ENCODE measurements around the gene SRGAP3. TPM values are rescaled to one million over a fixed set of nuclear protein-coding genes. Genes with fewer than 3 reads are reported as not detected.

SRGAP3 gene
- total RNA-seq, 1 donor from 2014 or later = 21.4 TPM

DNA sequence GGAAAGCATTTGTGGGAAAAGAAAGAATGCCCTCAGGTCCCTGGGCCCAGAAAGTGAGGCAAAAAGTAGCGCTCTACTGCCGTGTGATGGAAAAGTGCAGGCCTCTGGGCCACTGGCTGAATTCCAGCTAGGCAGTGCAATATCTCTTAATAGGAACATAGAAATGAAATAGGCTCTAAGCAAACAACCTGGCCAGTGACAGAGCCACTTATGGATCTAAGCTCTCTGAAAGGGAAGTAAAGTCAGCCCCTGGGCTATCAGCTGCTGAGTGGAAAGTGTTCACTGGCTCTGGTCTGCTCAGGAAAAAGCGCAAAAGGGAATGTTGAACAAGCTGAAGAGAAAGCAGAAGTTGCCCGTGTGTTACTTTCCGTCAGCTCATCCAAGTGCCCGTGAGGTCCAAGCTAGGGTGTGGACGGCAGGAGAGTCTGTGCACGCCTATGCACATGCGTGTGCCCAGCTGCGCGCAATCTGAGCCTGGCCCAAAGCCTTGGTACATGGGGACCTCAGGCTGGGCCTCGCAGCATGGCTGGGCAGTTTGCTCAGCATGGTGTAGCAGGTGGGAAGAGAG lies 212.2 kb downstream of the SRGAP3 start:
- H3K27ac Mint-ChIP-seq = no peak overlapping the region
- H3K9me3 Mint-ChIP-seq (ENCODE audit: low read depth) = no peaks in the 10 kb centered on the region
- H3K4me3 Mint-ChIP-seq (ENCODE audit: low read depth) = no peak overlapping the region
- no peak for DNase-seq (ENCODE audit: low spot score, unreplicated experiment)
- H3K4me1 Mint-ChIP-seq (ENCODE audit: low read depth) = no peaks in the 10 kb centered on the region
- no peaks in the 10 kb centered on the region for H3K36me3 Mint-ChIP-seq (ENCODE audit: insufficient read depth)
- TF ChIP-seq, protein P1, sequence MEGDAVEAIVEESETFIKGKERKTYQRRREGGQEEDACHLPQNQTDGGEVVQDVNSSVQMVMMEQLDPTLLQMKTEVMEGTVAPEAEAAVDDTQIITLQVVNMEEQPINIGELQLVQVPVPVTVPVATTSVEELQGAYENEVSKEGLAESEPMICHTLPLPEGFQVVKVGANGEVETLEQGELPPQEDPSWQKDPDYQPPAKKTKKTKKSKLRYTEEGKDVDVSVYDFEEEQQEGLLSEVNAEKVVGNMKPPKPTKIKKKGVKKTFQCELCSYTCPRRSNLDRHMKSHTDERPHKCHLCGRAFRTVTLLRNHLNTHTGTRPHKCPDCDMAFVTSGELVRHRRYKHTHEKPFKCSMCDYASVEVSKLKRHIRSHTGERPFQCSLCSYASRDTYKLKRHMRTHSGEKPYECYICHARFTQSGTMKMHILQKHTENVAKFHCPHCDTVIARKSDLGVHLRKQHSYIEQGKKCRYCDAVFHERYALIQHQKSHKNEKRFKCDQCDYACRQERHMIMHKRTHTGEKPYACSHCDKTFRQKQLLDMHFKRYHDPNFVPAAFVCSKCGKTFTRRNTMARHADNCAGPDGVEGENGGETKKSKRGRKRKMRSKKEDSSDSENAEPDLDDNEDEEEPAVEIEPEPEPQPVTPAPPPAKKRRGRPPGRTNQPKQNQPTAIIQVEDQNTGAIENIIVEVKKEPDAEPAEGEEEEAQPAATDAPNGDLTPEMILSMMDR (IDR thresholded peaks at IDR 0.05; ENCODE audit: unreplicated experiment) = no peak
- no peaks in the 10 kb centered on the region for H3K27me3 Mint-ChIP-seq

DNA sequence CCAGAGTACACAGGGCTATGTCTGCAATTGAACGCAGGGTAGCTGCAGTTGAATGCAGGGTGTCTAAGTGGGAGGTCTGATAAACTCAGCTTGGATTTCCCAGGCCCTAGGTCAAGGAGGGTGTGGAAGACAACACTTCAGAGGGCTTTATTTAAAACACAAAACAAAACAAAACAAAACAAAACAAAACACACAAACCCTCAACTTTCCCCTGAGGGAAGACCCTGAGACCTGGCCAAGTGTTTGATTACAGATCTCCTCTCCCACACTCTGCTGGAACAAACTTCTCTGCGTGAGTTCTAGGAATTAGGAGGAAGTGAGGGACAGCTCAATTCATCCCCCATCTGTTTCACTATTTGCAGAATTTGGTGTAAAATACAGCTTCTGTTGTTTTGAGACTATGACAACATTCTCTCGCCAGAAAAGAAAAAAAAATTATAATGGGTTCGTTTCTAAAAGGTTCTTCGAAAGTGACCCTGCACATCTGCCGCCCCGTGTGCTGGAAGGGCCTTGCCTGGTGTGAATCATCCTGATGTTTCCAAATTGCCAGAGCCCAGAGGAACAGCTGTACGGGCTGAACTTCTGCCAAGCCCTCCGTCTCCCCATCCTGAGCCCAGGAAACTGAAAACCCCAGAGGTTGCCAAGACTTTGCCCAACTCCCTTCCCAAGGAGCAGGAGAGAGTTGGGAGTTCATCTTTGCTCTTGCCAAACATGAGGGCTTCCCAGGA lies 212.9 kb downstream of the SRGAP3 start:
- no peaks in the 10 kb centered on the region for H3K27me3 Mint-ChIP-seq
- H3K4me3 Mint-ChIP-seq (ENCODE audit: low read depth) = no peak overlapping the region
- no peak overlapping the region for H3K27ac Mint-ChIP-seq
- H3K4me1 Mint-ChIP-seq (ENCODE audit: low read depth) = no peaks in the 10 kb centered on the region
- H3K9me3 Mint-ChIP-seq (ENCODE audit: low read depth) = no peaks in the 10 kb centered on the region
- no peak for DNase-seq (ENCODE audit: low spot score, unreplicated experiment)
- TF ChIP-seq, protein P1 (IDR thresholded peaks at IDR 0.05; ENCODE audit: unreplicated experiment) = no peak
- H3K36me3 Mint-ChIP-seq (ENCODE audit: insufficient read depth) = no peaks in the 10 kb centered on the region

DNA sequence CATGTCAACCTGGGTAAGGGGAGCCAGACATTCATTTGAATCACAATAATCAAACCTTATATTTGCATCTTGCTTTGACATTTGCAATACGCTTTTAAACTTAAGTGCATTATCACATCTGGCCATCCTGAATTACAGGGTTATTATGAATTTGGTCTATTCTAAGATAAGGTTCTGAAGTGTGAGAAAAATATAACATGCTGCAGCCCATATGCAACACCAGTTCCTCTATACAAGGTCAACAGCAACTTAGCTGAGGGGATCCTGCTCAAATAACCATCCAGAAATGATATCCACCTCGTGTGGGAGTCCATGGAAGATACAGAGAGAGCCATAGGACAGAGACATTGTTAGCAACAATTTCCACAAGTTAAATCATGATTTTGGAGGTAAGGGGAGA lies 213.5 kb downstream of the SRGAP3 start:
- Mint-ChIP-seq H3K9me3 (ENCODE audit: low read depth) (no peaks in the 10 kb centered on the region), H3K27me3 (no peaks in the 10 kb centered on the region), H3K36me3 (ENCODE audit: insufficient read depth) (no peaks in the 10 kb centered on the region), H3K4me3 (ENCODE audit: low read depth) (no peak overlapping the region), H3K4me1 (ENCODE audit: low read depth) (no peaks in the 10 kb centered on the region), H3K27ac (no peak overlapping the region)
- DNase-seq (ENCODE audit: low spot score, unreplicated experiment) = no peak
- TF ChIP-seq, protein P1 (IDR thresholded peaks at IDR 0.05; ENCODE audit: unreplicated experiment) = no peak

DNA sequence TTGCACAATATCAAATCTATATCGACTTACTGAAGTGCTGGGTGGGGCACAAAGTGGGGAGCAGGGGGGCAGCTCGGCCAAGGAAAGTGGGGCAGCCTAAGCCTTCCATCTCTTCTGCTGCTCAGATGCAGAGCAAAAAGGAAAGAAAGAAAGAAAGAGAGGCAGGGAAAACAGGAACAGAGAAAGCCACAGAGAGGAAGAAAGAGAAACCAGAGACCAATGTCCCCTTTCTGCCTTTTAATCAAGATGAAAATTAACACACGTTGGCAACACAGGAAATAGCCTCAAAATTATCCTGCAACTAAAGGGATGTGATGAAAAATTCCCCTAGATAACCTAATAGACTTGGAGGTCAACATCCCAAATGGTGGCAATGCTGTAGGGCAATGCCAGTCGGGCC lies 214.0 kb downstream of the SRGAP3 start:
- H3K4me3 Mint-ChIP-seq (ENCODE audit: low read depth) = no peak overlapping the region
- H3K27me3 Mint-ChIP-seq = no peaks in the 10 kb centered on the region
- no peaks in the 10 kb centered on the region for H3K4me1 Mint-ChIP-seq (ENCODE audit: low read depth)
- no peak for DNase-seq (ENCODE audit: low spot score, unreplicated experiment)
- TF ChIP-seq, protein P1 (IDR thresholded peaks at IDR 0.05; ENCODE audit: unreplicated experiment) = no peak
- H3K9me3 Mint-ChIP-seq (ENCODE audit: low read depth) = no peaks in the 10 kb centered on the region
- no peak overlapping the region for H3K27ac Mint-ChIP-seq
- H3K36me3 Mint-ChIP-seq (ENCODE audit: insufficient read depth) = no peaks in the 10 kb centered on the region

DNA sequence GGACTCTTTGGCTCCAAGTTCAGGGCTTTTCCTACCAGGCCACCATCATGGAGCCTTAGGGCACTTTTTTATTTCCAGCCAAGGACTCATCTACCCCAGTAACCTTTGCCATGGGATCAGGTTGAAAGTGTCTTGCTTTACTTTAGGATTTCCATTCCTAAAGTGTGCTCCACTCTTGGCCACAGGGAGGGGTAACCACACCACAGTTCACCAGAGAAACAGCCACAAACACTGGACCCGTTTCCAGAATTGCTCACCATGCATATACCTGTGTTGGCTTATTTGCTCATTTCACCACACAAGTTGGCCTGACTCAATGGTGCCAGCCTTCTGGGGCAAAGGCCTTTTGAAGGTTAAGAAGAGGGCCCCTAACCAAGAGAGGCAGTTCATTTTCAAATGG lies 215.6 kb downstream of the SRGAP3 start:
- Mint-ChIP-seq H3K4me3 (ENCODE audit: low read depth) (no peak overlapping the region), H3K27ac (no peak overlapping the region), H3K9me3 (ENCODE audit: low read depth) (no peaks in the 10 kb centered on the region), H3K27me3 (no peaks in the 10 kb centered on the region), H3K4me1 (ENCODE audit: low read depth) (no peaks in the 10 kb centered on the region), H3K36me3 (ENCODE audit: insufficient read depth) (no peaks in the 10 kb centered on the region)
- no peak for DNase-seq (ENCODE audit: low spot score, unreplicated experiment)
- TF ChIP-seq, protein P1 (IDR thresholded peaks at IDR 0.05; ENCODE audit: unreplicated experiment) = peak; percentile 11
